Panc1 (cell line): ENCODE results near the gene RABL6. TPM values are rescaled to one million over a fixed set of nuclear protein-coding genes. Genes with fewer than 3 reads are reported as not detected.
A peak's percentile ranks its signal among the peaks of the same experiment; 100 is the strongest.

Source experiments
- ATAC-seq: fragments of 200-7000 bp; cut with Tn5 transposase; 2 replicates; pipeline ENCODE4 v1.9.1; 2020; ENCODE audit warnings: mild to moderate bottlenecking, moderate library complexity
- BruUV-seq: library from RNA; stranded (reverse); fragments of 400-500 nt; replicated peaks from 2 replicates; lab custom pipeline; 2021; lab: Mats Ljungman, UMichigan
- CTCF ChIA-PET: fragments of 300-600 bp; sonication (Branson Sonifier 250); formaldehyde crosslinking; loops from one replicate; lab custom pipeline; 2022; ENCODE audit warnings: antibody characterized with exemption; lab: Charles Lee
- POLR2A ChIA-PET: fragments of 300-600 bp; sonication (Branson Sonifier 250); formaldehyde crosslinking; loops from one replicate; lab custom pipeline; 2022; ENCODE audit warnings: antibody characterized with exemption; lab: Charles Lee
- DNase-seq: peaks from one replicate; pipeline ENCODE4 v3.0.0-alpha.2; 2010; ENCODE audit warnings: low read depth, low spot score
- H3K27ac ChIP-seq: 2 replicates; pipeline ENCODE4 v1.5.1; 2011; ENCODE audit warnings: mild to moderate bottlenecking, low read length, inconsistent platforms
- H3K27me3 ChIP-seq: fragments of 200-500 bp; sonication (Bioruptor generic); 2 replicates; pipeline ENCODE4 v1.6.0; 2014; ENCODE audit warnings: low read length, inconsistent platforms; ENCODE audit not compliant: control insufficient read depth, insufficient read depth
- H3K36me3 ChIP-seq: fragments of 200-500 bp; sonication (Bioruptor generic); 2 replicates; pipeline ENCODE4 v1.5.1; 2014; ENCODE audit warnings: inconsistent platforms, mild to moderate bottlenecking, low read length, moderate library complexity; ENCODE audit not compliant: control insufficient read depth, insufficient read depth
- H3K4me1 ChIP-seq: 2 replicates; pipeline ENCODE4 v1.5.1; 2011; ENCODE audit warnings: inconsistent platforms, mild to moderate bottlenecking, low read length, moderate library complexity; ENCODE audit not compliant: control insufficient read depth, insufficient read depth
- H3K4me3 ChIP-seq, 2 experiments: 2 replicates each; pipeline ENCODE4 v1.5.1; 2011 to 2012; ENCODE audit warnings: low read depth in 2 of 2, low read length in 2 of 2, mild to moderate bottlenecking in 2 of 2, inconsistent platforms in 1 of 2, moderate library complexity in 1 of 2
- H3K9me3 ChIP-seq: fragments of 200-500 bp; sonication (Bioruptor generic); 2 replicates; pipeline ENCODE4 v1.5.1; 2014; ENCODE audit warnings: low read depth, mild to moderate bottlenecking, inconsistent platforms, low read length, moderate library complexity; ENCODE audit not compliant: control insufficient read depth, insufficient read depth
- CTCF ChIP-seq: fragments of 450-650 bp; IDR thresholded peaks from 2 replicates; pipeline ENCODE4 v1.5.1; 2017; ENCODE audit warnings: mild to moderate bottlenecking
- POLR2AphosphoS5 ChIP-seq: IDR thresholded peaks from 2 replicates; pipeline ENCODE4 v1.6.1; 2012; ENCODE audit warnings: mild to moderate bottlenecking, low read depth, low read length, moderate library complexity
- REST ChIP-seq, 2 experiments: IDR thresholded peaks; 2 replicates each; pipeline ENCODE4 v1.6.1; 2011 to 2012; ENCODE audit warnings: low read depth in 2 of 2, control low read depth in 1 of 2, low read length in 1 of 2, mild to moderate bottlenecking in 1 of 2, moderate library complexity in 1 of 2; ENCODE audit not compliant: insufficient read depth in 1 of 2
- in situ Hi-C: cut with HindIII; loops from 2 replicates; pipeline ENCODE4 v1.10.0; 2016; ENCODE audit warnings: low sequenced_read_pairs, low pct_unique_long_range_greater_than_20kb
- intact Hi-C: fragments of 100-400 bp; cut with micrococcal nuclease; formaldehyde crosslinking; loops from one replicate; pipeline ENCODE4 v1.10.0; 2022; ENCODE audit not compliant: unreplicated experiment
- total RNA-seq: library from RNA; stranded (reverse); gene quantifications from one replicate; pipeline ENCODE4 v1.2.1, GENCODE V29; 2021; ENCODE audit not compliant: unreplicated experiment

The RABL6 gene
- total RNA-seq, 1 experiment from 2014 or later, result 106 TPM

- ChIA-PET POLR2A (no interaction called here), CTCF (no interaction called here)
- 0 out of 2 replicates have a peak, but pooled peaks have one; percentile 31 for TF ChIP-seq POLR2AphosphoS5
- TF ChIP-seq CTCF, result no peak
- H3K27ac ChIP-seq, result peak overlapping the region; percentile 83
- H3K4me3 ChIP-seq, result peak overlapping the region; percentile 69 to 83
- H3K9me3 ChIP-seq, result no peaks in the 10 kb centered on the region
- intact Hi-C loops (no loop called here), in situ Hi-C loops (no loop called here)
- H3K4me1 ChIP-seq, result peaks cover 15% of the 10 kb centered on the region
- no peak for DNase-seq
- H3K36me3 ChIP-seq, result no peaks in the 10 kb centered on the region
- H3K27me3 ChIP-seq, result no peaks in the 10 kb centered on the region
- peak; percentile 31 for ATAC-seq
- TSS peak; percentile 76 for BruUV-seq
These were observed 40.8 kb downstream of the RABL6 start for GRCh38 chr9:136848393-136849037.

GRCh38 chr9:136849038-136849959, 41.6 kb downstream of the RABL6 start, which contains the start of gene PHPT1:
Gene PHPT1 (plus strand): TSS chr9:136849409. CDS start chr9:136849431, 22 bp downstream.
- BruUV-seq, result no TSS peak
- Histone ChIP-seq H3K36me3 (no peaks in the 10 kb centered on the region), H3K4me1 (peaks cover 15% of the 10 kb centered on the region), H3K9me3 (no peaks in the 10 kb centered on the region), H3K27ac (peak within 1 kb of the TSS; percentile 83), H3K27me3 (no peaks in the 10 kb centered on the region), H3K4me3 (peak within 1 kb of the TSS; percentile 69 to 83)
- intact Hi-C loops (no loop called here), in situ Hi-C loops (no loop called here)
- TF ChIP-seq REST (IDR thresholded peaks at IDR 0.05; ENCODE audit: insufficient read depth in 1 of 2, low read depth in 2 of 2, low read length in 1 of 2) (no peak), CTCF (no peak), POLR2AphosphoS5 (peak; percentile 86)
- ATAC-seq (peak; percentile 79), DNase-seq (peak; percentile 91)
- ChIA-PET POLR2A (no interaction called here), CTCF (no interaction called here)
